Left kidney (tissue), 2 donors: ENCODE results near the gene CENPX. TPM values are rescaled to one million over a fixed set of nuclear protein-coding genes. Genes with fewer than 3 reads are reported as not detected.

Experiments used
- DNase-seq: peaks from one replicate; pipeline ENCODE4 v3.0.0-alpha.2; 2013
- polyA plus RNA-seq: library from polyadenylated mRNA; unstranded; fragments of 120-200 nt; gene quantifications from one replicate; pipeline ENCODE4 v1.2.1, GENCODE V29; 2013; ENCODE audit not compliant: insufficient read length

CENPX gene
- polyA plus RNA-seq, 1 donor, result 34.4 TPM

DNA sequence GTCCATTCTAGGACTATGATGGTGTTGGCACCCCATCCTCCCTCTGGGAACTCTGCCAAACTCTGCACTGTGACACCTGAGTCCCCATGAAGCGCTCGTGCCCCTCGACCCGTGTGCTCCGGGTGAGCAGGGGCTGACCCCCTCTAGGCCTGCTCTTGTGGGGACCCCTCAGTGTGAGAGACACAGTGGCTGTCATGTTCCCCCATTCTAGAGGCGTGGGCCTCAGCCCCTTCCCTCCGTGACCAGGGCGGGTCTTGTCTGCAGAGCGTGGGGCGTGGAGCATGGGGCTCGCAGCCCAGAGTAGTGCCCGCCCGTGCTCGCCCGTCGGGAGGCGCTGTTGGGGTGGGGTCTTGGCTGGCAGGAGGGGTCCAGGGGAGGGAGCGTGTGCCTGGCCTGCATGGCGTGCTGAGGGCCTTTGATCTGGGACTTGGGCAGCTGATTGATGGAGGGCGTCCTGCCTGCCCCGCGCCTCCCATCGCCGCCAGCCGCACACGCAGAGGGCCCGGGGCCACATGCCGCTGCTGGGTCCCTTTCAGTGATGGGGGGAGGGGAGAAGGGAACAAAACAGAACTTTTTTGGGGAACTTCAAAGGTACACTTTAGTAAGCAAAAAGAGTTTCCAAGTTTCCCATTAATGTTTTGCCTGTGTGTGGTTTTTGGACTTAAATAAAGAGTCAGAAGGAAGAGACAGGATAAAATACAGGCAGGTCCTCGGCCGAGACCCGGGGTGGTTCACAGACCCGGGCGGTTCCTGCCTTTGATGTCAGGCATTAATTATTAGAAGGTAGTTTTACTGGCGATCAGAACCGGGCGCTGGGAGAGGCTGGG, 22.5 kb downstream of the CENPX start:
- no peak for DNase-seq

DNA sequence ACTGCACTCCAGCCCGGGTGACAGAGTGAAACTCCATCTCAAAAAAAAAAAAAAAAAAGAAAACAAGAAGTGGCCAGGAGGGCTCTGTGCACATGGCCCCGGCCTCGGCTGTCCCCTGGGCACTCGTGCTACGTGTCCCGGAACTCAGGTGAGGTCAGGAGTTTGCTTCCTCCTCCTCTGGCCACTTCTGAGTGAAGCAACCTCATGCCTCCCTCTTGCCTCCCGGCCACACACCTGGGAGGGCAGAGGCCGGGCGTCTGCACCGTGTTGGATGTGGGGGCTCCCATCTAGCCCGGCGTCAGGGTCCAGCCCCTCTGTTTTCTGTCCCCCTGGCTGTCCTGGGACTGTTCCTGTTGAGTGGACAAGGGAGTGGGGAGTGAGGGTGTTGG, 23.1 kb downstream of the CENPX start:
- DNase-seq, result no peak

DNA sequence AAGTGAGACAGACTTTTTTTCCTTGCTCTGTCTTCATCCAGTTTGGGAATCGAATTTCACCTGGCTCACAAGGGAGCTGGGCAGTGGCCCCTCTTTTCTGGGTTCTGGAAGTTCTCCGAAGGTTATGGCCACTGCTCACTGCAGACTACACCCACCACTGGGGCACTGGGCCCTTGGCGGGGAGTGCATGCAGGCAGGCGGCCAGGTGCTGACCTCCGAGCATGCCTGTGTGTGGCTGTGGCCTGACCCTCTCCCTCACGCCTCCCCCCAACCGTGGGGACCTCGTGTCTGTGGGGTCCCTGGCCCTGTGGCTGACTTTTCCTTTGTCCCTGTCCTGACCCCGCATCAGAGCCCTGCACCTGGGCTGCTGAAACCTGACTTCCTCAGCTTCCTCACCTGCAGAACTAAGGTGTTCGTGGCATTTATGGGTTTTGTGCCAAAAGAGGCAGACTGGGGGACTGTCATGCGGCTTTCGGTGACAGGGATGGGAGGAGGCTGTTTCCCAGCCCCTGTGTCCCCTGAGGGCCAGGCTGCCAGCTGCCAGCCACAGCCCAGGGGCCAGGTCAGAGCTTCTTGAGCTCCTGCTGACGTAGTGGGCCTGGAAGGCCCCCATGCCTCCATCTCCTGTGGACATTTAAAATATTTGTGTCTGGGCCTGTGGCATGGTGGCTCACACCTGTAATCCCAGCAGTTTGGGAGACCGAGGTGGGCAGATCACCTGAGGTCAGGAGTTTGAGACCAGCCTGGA, 23.8 kb downstream of the CENPX start:
- DNase-seq, result no peak

DNA sequence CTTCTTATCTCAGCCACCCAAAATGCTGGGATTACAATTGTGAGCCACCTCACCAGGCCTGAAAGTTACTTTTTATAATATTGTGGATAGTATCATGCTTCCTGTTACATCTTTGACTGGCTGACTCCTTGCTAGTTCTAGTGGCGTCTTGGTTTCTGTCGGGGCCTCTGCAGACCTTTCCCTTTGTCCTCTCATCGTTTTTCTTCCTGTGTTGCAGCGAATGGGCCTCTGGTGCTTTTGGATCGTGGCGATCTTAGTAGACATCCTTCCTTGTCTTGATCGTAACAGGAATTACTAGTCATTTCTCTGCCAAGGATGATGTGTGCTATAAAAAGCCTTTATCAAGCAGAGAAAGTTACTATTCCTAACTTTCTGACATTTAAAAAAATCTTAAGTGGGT, 24.5 kb downstream of the CENPX start:
- DNase-seq, result no peak

- no peak for DNase-seq
These were observed 25.8 kb downstream of the CENPX start for GRCh38 chr17:81996757-81997441.

DNA sequence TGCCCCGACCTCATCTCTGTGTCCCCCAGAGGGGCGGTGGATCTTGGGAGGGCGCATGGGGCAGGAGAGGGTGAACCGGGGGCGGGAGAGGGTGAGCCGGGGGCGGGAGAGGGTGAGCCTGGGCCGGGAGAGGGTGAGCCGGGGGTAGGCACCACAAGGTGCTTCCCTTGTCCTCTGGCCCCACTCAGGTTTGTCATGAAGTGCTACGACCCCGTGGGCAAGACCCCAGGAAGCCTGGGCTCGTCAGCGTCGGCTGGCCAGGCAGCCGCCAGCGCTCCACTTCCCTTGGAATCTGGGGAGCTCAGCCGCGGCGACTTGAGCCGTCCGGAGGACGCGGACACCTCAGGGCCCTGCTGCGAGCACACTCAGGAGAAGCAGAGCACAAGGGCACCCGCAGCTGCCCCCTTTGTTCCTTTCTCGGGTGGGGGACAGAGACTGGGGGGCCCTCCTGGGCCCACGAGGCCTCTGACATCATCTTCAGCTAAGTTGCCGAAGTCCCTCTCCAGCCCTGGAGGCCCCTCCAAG, 26.4 kb downstream of the CENPX start:
- no peak for DNase-seq

- no peak for DNase-seq
These were observed 27.0 kb downstream of the CENPX start for GRCh38 chr17:81995463-81996231.

GRCh38 chr17:81994593-81995462, 27.9 kb downstream of the CENPX start:
- no peak for DNase-seq

GRCh38 chr17:81993729-81994592, 28.7 kb downstream of the CENPX start:
- DNase-seq, result no peak

DNA sequence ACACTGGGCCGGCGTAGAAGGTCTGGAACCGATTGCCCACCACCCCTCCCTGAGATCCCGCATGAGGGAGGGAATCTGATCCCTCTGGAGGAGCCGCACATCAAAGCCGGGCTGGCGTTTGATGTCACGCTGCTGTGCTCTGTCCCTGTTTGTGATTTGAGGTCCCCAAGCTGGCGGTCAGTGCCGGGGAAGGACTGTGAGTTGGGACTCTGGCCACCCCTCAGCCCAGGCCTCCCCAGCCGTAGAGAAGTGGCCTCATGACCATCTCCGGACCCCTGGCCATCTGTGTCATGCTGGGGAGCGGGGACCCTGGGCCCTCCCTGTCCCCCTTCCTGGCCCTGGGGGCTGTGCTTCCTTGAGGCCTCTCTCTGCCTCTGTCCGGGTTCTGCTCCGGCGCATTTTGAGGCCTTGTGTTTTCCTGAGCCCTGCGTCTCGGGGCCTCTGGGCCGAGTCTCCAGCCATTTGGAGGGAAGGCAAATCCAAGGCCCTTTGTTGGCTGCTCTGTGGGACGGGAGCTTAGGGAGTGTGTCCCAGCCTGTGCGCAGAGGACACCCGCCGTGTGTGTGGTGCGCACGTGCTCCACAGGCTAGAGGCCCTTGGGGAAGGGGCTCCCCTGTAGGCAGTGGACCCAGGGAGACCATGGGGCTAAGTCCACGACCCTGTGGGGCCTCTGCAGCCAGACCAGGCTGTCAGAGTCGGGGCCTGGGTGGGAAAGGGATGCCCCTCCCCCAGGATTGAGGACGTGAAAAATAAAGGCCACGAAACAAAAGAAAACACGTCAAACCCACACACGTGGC, 30.2 kb downstream of the CENPX start:
- peak; percentile 76 for DNase-seq

GRCh38 chr17:81991684-81992305, 30.9 kb downstream of the CENPX start:
- DNase-seq, result no peak

DNA sequence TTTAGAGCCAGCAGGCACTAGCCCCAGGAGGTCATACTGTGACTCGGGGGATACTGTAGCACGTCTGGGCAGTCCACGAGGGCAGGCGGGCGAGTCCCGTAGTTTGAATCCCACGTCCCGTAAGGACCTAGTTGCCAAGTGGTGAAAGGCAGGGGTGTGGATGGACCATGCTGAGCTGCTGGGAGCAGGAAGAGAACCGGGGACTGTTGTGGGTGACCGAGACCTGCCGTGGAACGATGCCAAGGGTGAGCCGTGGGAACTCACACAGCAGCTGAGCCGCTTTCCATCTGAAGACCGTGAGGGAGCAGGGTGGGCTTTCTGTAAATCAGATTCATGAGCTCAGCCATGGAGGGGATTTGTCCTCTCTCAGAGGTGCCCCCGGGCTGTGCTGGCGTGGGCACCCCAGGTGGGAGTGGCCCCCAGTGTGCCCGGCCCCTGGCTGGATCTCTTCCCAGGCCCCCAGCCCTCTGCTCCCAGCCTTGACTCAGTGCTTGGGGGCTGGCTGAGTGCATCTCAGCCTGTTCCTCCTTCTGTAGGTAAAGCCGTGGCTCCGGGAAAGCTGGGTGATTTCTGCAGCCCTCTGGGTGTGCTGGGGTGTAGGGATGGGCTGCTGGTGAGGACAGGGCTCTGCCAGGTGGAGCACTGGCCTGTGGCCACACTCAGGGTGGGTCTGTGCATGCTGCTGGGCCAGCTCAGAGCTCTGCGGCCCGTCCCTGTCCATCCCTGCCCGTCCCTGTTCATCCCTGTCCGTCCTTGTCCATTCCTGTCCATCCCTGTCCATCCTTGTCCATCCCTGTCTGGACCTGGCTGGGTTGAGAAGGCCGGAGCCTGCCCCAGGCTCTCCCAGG, 31.6 kb downstream of the CENPX start:
- no peak for DNase-seq

DNA sequence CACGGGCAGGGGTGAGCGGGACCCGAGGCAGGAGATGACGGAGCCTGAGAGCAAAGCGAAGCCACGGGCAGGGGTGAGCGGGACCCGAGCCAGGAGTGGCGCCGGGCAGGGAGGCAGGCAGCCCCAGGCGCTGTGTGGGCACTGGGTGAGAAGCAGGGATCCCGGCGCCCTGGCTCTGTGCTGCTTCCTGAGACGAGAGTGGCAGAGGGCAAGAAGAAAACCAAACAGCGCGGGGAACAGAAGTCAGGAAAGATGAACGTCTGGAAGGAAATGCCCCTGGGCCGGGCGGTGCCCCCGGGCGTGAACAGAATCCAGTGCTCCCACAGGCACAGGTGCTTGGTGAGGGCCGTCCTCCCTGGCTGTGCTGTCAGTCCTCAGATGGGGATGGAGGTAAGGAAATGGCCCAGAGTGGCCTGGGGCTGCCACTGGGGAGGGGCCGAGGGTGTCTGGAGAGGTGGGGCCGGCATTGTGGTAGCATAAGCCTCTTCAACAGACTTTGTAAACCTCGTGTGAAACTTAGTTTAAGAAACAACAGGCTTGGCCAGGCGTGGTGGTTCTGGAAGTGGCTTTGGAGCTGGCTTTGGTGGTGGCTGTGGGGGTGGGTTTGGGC, 35.4 kb downstream of the CENPX start:
- no peak for DNase-seq

DNA sequence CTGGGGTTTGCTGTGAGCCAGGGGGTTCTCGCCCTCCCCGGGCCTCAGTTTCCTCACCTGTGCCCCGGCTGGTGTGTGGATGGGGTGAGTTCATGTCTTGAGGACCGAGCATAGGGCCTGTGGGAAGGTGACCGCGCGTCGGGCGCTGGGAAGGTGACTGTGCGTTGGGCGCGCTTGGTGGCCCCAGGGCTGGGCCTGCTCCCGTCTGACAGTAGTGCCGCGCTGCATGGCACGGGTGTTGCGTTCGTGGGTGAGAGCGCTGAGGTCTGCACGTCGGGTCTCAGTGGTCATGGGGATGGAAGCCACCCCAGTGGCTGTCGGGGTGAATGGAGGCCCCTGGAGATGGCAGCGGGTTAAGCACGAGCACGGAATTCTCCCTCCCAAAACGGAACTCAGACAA, 36.1 kb downstream of the CENPX start:
- DNase-seq, result no peak

DNA sequence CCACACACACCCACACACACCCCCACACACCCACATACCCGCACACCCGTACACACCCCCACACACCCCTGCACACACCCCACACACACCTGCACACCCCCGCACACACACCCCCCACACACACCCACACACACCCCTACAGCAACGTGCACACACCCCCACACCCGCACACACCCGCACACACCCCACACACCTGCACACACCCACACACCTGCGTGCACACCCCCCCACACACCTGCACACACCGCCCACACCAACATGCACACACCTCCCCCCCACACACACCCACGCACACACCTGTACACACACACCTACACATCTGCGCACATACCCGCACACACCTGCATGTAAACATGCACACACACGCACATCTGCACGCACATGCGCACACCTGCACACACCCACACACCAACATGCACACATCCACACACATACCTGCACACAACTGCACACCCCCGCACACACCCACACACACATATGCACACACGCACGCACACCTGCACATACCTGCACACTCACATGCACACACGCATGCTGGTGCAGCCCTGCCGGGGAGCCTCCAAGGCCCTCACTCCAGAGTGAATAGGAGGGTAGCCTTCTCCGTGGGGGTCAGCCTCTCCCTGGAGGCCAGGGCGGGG, 37.8 kb downstream of the CENPX start:
- DNase-seq, result no peak

DNA sequence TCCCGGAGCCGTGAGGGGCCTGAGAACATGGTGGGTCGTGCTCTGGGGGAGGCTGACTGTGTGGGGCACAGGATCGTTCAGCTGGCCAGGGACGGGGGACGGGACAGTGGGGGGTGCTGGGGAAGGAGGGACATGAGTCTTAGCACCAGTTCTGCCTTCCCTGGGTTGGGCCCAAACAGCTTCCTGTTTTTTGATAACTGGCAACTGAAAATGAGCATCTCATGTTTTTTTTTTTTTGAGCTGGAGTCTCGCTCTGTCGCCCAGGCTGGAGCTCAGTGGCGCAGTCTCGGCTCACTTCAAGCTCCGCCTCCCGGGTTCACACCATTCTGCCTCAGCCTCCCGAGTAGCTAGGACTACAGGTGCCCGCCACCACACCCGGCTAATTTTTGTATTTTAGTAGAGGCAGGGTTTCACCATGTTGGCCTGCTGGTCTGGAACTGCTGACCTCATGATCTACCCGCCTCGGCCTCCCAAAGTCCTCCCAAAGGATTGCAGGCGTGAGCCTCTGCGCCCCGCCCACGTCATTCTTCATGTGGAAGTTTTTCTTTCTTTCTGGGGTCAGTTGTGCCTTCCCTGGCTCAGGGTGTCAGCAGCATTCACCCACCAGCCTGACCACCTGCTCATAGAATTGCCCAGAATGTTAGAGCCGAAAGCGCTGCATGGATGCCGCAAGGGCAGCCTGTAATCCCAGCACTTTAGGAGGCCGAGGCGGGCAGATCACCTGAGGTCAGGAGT, 38.9 kb downstream of the CENPX start:
- DNase-seq, result no peak
